CD4-positive, alpha-beta T cell treated with Interleukin-15 for 4 hours (primary cell): Measurements from ENCODE around the gene ADAMTS14.

Experiments used
- DNase-seq: peaks from one replicate; pipeline ENCODE4 v3.0.0-alpha.2; 2020; ENCODE audit warnings: low spot score

Gene ADAMTS14

GRCh38 chr10:70692043-70692603, 19.8 kb downstream of the ADAMTS14 start:
- DNase-seq, result no peak

GRCh38 chr10:70693619-70694335, 21.5 kb downstream of the ADAMTS14 start:
- no peak for DNase-seq

- DNase-seq, result no peak
These were observed 22.3 kb downstream of the ADAMTS14 start for GRCh38 chr10:70694418-70695141.

- no peak for DNase-seq
These were observed 23.1 kb downstream of the ADAMTS14 start for GRCh38 chr10:70695241-70696030.

- DNase-seq, result no peak
These were observed 25.9 kb downstream of the ADAMTS14 start for GRCh38 chr10:70698211-70698610.

GRCh38 chr10:70699063-70699658, 26.9 kb downstream of the ADAMTS14 start:
- DNase-seq, result no peak

- DNase-seq, result no peak
These were observed 27.4 kb downstream of the ADAMTS14 start for GRCh38 chr10:70699659-70700174.

- DNase-seq, result no peak
These were observed 30.0 kb downstream of the ADAMTS14 start for GRCh38 chr10:70702190-70702763.

GRCh38 chr10:70704211-70704610, 31.9 kb downstream of the ADAMTS14 start:
- DNase-seq, result no peak

GRCh38 chr10:70705121-70705861, 33.0 kb downstream of the ADAMTS14 start:
- no peak for DNase-seq

GRCh38 chr10:70711177-70711576, 38.9 kb downstream of the ADAMTS14 start:
- DNase-seq, result no peak

GRCh38 chr10:70711911-70712310, 39.6 kb downstream of the ADAMTS14 start:
- DNase-seq, result no peak

GRCh38 chr10:70714245-70714644, 41.9 kb downstream of the ADAMTS14 start:
- DNase-seq, result no peak

- DNase-seq, result no peak
These were observed 42.6 kb downstream of the ADAMTS14 start for GRCh38 chr10:70714951-70715350.

- no peak for DNase-seq
These were observed 43.8 kb downstream of the ADAMTS14 start for GRCh38 chr10:70715853-70716795.

GRCh38 chr10:70722820-70723424, 50.6 kb downstream of the ADAMTS14 start:
- DNase-seq, result no peak

- no peak for DNase-seq
These were observed 51.5 kb downstream of the ADAMTS14 start for GRCh38 chr10:70723771-70724170.

GRCh38 chr10:70726909-70727495, 54.7 kb downstream of the ADAMTS14 start:
- DNase-seq, result no peak

- no peak for DNase-seq
These were observed 56.0 kb downstream of the ADAMTS14 start for GRCh38 chr10:70728328-70728727.
